NCI-H1092 treated with DMSO at 0.1 percent for 48 hours (cell line): ENCODE results near the gene RASGEF1B.

Source experiments
- DNase-seq: peaks from one replicate; lab custom pipeline; 2025; lab: John Stamatoyannopoulos, UW

RASGEF1B gene

GRCh38 chr4:81395239-81395638 is 76.5 kb downstream of the RASGEF1B start:
- DNase-seq, result no peak

- no peak for DNase-seq
Measured at GRCh38 chr4:81392164-81392563, 79.5 kb downstream of the RASGEF1B start.

GRCh38 chr4:81389720-81390119 is 82.0 kb downstream of the RASGEF1B start:
- no peak for DNase-seq

GRCh38 chr4:81380437-81380836 is 91.3 kb downstream of the RASGEF1B start:
- peak; percentile 12 for DNase-seq

- DNase-seq, result no peak
Measured at GRCh38 chr4:81378386-81378785, 93.3 kb downstream of the RASGEF1B start.

- no peak for DNase-seq
Measured at GRCh38 chr4:81377191-81377590, 94.5 kb downstream of the RASGEF1B start.

- no peak for DNase-seq
Measured at GRCh38 chr4:81376720-81377119, 95.0 kb downstream of the RASGEF1B start.
